GM19099 (cell line): ENCODE data around the gene KIF26B.

Source experiments
- POLR2A ChIP-seq: IDR thresholded peaks from 3 replicates; pipeline ENCODE4 v1.6.1; 2011; ENCODE audit warnings: low read depth; ENCODE audit not compliant: insufficient read length; ENCODE audit errors: extremely low read depth

Gene KIF26B

GRCh38 chr1:245434280-245434679 is 279.5 kb downstream of the KIF26B start:
- no peak for TF ChIP-seq POLR2A

- TF ChIP-seq POLR2A = no peak
These were observed 281.6 kb downstream of the KIF26B start for GRCh38 chr1:245436407-245436806.

GRCh38 chr1:245437369-245438062 is 282.7 kb downstream of the KIF26B start:
- TF ChIP-seq POLR2A = no peak

GRCh38 chr1:245440922-245441321 is 286.1 kb downstream of the KIF26B start:
- TF ChIP-seq POLR2A = no peak

- no peak for TF ChIP-seq POLR2A
These were observed 286.9 kb downstream of the KIF26B start for GRCh38 chr1:245441689-245442088.

- TF ChIP-seq POLR2A = no peak
These were observed 289.5 kb downstream of the KIF26B start for GRCh38 chr1:245444147-245444828.

- no peak for TF ChIP-seq POLR2A
These were observed 290.2 kb downstream of the KIF26B start for GRCh38 chr1:245444945-245445344.

GRCh38 chr1:245448531-245448930 is 293.7 kb downstream of the KIF26B start:
- TF ChIP-seq POLR2A = no peak

GRCh38 chr1:245448975-245449431 is 294.2 kb downstream of the KIF26B start:
- TF ChIP-seq POLR2A = no peak

- no peak for TF ChIP-seq POLR2A
These were observed 298.8 kb downstream of the KIF26B start for GRCh38 chr1:245453541-245453940.

- no peak for TF ChIP-seq POLR2A
These were observed 299.3 kb downstream of the KIF26B start for GRCh38 chr1:245454051-245454450.

- no peak for TF ChIP-seq POLR2A
These were observed 302.8 kb downstream of the KIF26B start for GRCh38 chr1:245457562-245457961.

- TF ChIP-seq POLR2A = no peak
These were observed 303.4 kb downstream of the KIF26B start for GRCh38 chr1:245458234-245458633.

GRCh38 chr1:245458761-245459174 is 304.0 kb downstream of the KIF26B start:
- TF ChIP-seq POLR2A = no peak

GRCh38 chr1:245459621-245460020 is 304.8 kb downstream of the KIF26B start:
- no peak for TF ChIP-seq POLR2A

GRCh38 chr1:245461681-245462080 is 306.9 kb downstream of the KIF26B start:
- TF ChIP-seq POLR2A = no peak
